Measurements from ENCODE around the gene UQCC2. TPM values are rescaled to one million over a fixed set of nuclear protein-coding genes. Genes with fewer than 3 reads are reported as not detected.

Gene UQCC2
- total RNA-seq, 1 experiment from 2014 or later: 71.2 TPM

GRCh38 chr6:33670086-33670660, 41.3 kb downstream of the UQCC2 start:
- Histone ChIP-seq H3K4me1 (replicated peaks; ENCODE audit: insufficient read depth) (peaks cover 15% of the 10 kb centered on the region), H3K27me3 (ENCODE audit: insufficient read depth, low read depth) (no peaks in the 10 kb centered on the region), H3K79me2 (ENCODE audit: low read depth) (no peaks in the 10 kb centered on the region), H3K36me3 (ENCODE audit: low read depth) (0 out of 2 replicates have a peak, but pooled peaks cover 9% of the 10 kb centered on the region), H2AFZ (no peak overlapping the region), H3K4me3 (no peak overlapping the region), H3K9me3 (ENCODE audit: insufficient read depth, low read depth) (no peaks in the 10 kb centered on the region), H4K20me1 (ENCODE audit: insufficient read depth) (no peaks in the 10 kb centered on the region), H3K4me2 (no peak overlapping the region), H3K27ac (no peak overlapping the region), H3F3A (ENCODE audit: insufficient read depth, low read depth) (peaks cover 55% of the 10 kb centered on the region; the same call in 1 of the 2 replicates), H3K9me2 (ENCODE audit: insufficient read depth) (no peaks in the 10 kb centered on the region)
- DNase-seq: no peak
- ChIA-PET CTCF (no interaction called here), POLR2A (ENCODE audit: unreplicated experiment) (interaction anchor here (0.7 kb wide), 1 partner anchor 48 kb away, joined by 3 read pairs; no protein-coding TSS in a partner anchor)
- TF ChIP-seq CTCF (conservative IDR thresholded peaks at IDR 0.05): no peak
- TF ChIP-seq EZH2 (IDR thresholded peaks at IDR 0.05; ENCODE audit: low read depth): no peak
- no TSS peak for BruUV-seq (replicated peaks)
- intact Hi-C loops (cut with micrococcal nuclease; ENCODE audit: unreplicated experiment): no loop called here

GRCh38 chr6:33668914-33669313, 42.6 kb downstream of the UQCC2 start:
- H3K27ac ChIP-seq: peak overlapping the region; percentile 29; the same call in 1 of the 2 replicates
- peaks cover 46% of the 10 kb centered on the region; the same call in 1 of the 2 replicates for H3F3A ChIP-seq (ENCODE audit: insufficient read depth, low read depth)
- H3K4me3 ChIP-seq: no peak overlapping the region

GRCh38 chr6:33668328-33668727, 43.2 kb downstream of the UQCC2 start:
- TF ChIP-seq EZH2 (IDR thresholded peaks at IDR 0.05; ENCODE audit: low read depth): no peak
- TF ChIP-seq CTCF (conservative IDR thresholded peaks at IDR 0.05): no peak
- Histone ChIP-seq H3K4me2 (no peak overlapping the region), H3K9me2 (ENCODE audit: insufficient read depth) (no peaks in the 10 kb centered on the region), H3K79me2 (ENCODE audit: low read depth) (no peaks in the 10 kb centered on the region), H3K27me3 (ENCODE audit: insufficient read depth, low read depth) (no peaks in the 10 kb centered on the region), H2AFZ (no peak overlapping the region), H3K4me1 (replicated peaks; ENCODE audit: insufficient read depth) (peaks cover 11% of the 10 kb centered on the region), H3F3A (ENCODE audit: insufficient read depth, low read depth) (peaks cover 46% of the 10 kb centered on the region; the same call in 1 of the 2 replicates), H3K36me3 (ENCODE audit: low read depth) (0 out of 2 replicates have a peak, but pooled peaks cover 4% of the 10 kb centered on the region), H3K4me3 (no peak overlapping the region), H4K20me1 (ENCODE audit: insufficient read depth) (no peaks in the 10 kb centered on the region), H3K27ac (peak overlapping the region; percentile 29; the same call in 1 of the 2 replicates), H3K9me3 (ENCODE audit: insufficient read depth, low read depth) (no peaks in the 10 kb centered on the region)
- intact Hi-C loops (cut with micrococcal nuclease; ENCODE audit: unreplicated experiment): no loop called here
- DNase-seq: no peak
- POLR2A ChIA-PET (ENCODE audit: unreplicated experiment): interaction anchor here (0.6 kb wide), 1 partner anchor 71 kb away, joined by 3 read pairs; no protein-coding TSS in a partner anchor
- CTCF ChIA-PET: no interaction called here
- no TSS peak for BruUV-seq (replicated peaks)

More at GRCh38 chr6:33668914-33669313, 42.6 kb downstream of the UQCC2 start:
- intact Hi-C loops (cut with micrococcal nuclease; ENCODE audit: unreplicated experiment): no loop called here
- H3K36me3 ChIP-seq (ENCODE audit: low read depth): 0 out of 2 replicates have a peak, but pooled peaks cover 9% of the 10 kb centered on the region
- TF ChIP-seq CTCF (conservative IDR thresholded peaks at IDR 0.05) (no peak), EZH2 (IDR thresholded peaks at IDR 0.05; ENCODE audit: low read depth) (no peak)
- H3K27me3 ChIP-seq (ENCODE audit: insufficient read depth, low read depth): no peaks in the 10 kb centered on the region
- POLR2A ChIA-PET (ENCODE audit: unreplicated experiment): interaction anchor here (0.6 to 0.7 kb wide), 4 partner anchors 10 to 926 kb away, joined by 3 read pairs; no protein-coding TSS in a partner anchor
- no peaks in the 10 kb centered on the region for H3K9me2 ChIP-seq (ENCODE audit: insufficient read depth)
- peaks cover 15% of the 10 kb centered on the region for H3K4me1 ChIP-seq (replicated peaks; ENCODE audit: insufficient read depth)
- no TSS peak for BruUV-seq (replicated peaks)
- CTCF ChIA-PET: no interaction called here
- no peak overlapping the region for H3K4me2 ChIP-seq
- H4K20me1 ChIP-seq (ENCODE audit: insufficient read depth): no peaks in the 10 kb centered on the region
- H3K9me3 ChIP-seq (ENCODE audit: insufficient read depth, low read depth): no peaks in the 10 kb centered on the region
- H3K79me2 ChIP-seq (ENCODE audit: low read depth): no peaks in the 10 kb centered on the region
- H2AFZ ChIP-seq: no peak overlapping the region
- peak; percentile 74 to 81 for DNase-seq

Measured in PC-9 (cell line).